ENCODE measurements around the gene ENTPD8.

The ENTPD8 gene

DNA sequence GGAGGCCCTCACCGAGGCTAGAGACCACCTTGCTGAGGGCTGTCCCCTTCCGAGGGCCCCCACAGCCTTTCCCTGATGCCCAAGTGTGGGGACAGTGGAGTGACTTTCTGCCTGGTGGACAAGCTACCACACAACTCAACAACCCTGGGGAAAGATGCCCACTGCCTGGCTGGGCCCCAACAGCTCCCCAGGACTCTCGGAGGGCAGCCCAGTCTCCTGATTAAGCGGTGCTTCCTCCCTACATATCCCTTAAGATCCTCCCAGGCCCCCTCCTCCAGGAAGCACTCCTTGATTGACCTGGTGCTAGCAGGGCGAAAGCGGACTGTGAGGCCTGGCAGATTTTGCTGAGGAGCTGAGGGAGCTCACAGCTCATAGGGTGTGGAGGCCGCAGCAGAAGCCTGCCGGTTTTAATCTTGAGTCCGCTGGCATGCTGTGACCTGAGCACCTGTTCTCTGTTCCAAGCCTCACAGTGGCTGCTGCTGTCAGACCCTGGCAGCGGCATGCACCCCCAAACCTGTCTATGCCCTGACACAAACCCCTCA, 15.8 kb upstream of the ENTPD8 start:
- TF ChIP-seq, protein P1, sequence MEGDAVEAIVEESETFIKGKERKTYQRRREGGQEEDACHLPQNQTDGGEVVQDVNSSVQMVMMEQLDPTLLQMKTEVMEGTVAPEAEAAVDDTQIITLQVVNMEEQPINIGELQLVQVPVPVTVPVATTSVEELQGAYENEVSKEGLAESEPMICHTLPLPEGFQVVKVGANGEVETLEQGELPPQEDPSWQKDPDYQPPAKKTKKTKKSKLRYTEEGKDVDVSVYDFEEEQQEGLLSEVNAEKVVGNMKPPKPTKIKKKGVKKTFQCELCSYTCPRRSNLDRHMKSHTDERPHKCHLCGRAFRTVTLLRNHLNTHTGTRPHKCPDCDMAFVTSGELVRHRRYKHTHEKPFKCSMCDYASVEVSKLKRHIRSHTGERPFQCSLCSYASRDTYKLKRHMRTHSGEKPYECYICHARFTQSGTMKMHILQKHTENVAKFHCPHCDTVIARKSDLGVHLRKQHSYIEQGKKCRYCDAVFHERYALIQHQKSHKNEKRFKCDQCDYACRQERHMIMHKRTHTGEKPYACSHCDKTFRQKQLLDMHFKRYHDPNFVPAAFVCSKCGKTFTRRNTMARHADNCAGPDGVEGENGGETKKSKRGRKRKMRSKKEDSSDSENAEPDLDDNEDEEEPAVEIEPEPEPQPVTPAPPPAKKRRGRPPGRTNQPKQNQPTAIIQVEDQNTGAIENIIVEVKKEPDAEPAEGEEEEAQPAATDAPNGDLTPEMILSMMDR (conservative IDR thresholded peaks at IDR 0.05; ENCODE audit: low read depth, low read length): no peak
- DNase-seq (ENCODE audit: low read depth): no peak
- no peak overlapping the region for H3K4me3 ChIP-seq (ENCODE audit: low read depth, low read length)

DNA sequence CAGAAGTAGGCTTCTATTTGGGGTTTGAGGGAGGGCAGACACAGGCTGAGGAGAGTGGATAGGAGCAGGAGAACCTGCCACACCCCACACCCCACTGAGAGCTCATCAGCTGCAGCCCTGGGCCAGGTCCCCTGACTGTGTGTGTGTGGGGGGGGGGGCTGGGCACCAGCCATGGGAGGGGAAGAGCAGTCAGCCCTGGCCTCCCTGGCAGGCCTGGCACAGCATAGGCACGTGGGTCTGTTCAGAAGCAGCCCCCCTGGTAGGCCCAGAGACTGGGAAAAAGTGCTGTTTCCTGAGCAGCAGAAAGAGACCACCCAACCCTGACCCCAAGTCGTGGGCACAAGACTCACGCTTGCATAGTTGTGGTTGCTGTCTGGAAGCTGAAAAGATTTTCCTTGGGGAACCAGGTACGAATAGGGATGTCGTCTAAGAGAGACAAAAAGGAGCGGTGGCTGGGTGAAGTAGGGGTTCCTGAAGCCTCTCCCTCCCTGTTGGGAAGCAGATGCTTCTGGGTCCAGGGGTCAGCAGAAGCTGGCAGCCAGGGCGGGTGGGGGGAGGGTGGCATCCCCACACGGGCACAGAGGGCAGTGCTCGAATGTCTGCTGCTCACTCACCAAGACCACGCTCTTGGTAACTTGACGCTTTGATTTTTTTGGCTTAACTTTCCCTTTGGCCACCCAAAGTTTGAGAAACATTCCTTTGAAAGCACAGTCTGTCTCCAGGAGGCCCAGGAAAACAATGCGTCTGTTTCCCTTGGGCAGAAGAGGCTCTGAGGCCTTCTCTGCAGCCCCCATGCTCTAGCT, 15.1 kb upstream of the ENTPD8 start:
- TF ChIP-seq, protein P1 (conservative IDR thresholded peaks at IDR 0.05; ENCODE audit: low read depth, low read length): no peak
- DNase-seq (ENCODE audit: low read depth): peak; percentile 83
- H3K4me3 ChIP-seq (ENCODE audit: low read depth, low read length): no peak overlapping the region

DNA sequence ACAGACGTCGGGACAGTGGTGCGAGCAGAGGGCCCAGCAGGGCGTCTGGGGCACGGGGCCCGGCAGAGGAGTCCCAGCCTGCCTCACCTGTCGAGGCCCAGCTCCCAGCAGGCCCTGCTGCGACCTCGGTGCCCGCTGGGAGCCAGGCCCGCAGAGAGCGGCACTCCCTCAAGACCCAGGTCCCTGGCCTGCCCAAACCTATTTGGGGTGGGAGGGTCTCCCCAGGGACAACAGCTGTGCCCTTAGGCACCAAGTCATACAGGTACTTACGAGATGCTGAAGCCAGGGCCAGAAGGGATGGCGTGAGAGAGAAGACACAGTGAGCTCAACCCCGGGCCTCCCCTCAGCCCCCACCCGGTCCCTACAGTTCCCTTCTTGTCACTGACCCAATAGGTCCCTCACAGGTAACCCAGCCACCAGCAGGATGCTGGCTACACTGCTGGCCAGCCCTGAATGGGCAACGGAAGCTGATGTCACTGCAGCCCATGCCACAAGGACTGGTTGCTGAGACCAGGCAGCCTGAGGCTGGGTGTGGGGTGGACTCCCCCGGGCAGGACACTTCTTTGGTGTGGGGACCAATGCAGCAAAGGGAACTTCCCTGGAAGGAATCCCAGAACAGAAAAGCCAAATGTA, 14.3 kb upstream of the ENTPD8 start:
- no peak overlapping the region for H3K4me3 ChIP-seq (ENCODE audit: low read depth, low read length)
- TF ChIP-seq, protein P1 (conservative IDR thresholded peaks at IDR 0.05; ENCODE audit: low read depth, low read length): no peak
- DNase-seq (ENCODE audit: low read depth): no peak

DNA sequence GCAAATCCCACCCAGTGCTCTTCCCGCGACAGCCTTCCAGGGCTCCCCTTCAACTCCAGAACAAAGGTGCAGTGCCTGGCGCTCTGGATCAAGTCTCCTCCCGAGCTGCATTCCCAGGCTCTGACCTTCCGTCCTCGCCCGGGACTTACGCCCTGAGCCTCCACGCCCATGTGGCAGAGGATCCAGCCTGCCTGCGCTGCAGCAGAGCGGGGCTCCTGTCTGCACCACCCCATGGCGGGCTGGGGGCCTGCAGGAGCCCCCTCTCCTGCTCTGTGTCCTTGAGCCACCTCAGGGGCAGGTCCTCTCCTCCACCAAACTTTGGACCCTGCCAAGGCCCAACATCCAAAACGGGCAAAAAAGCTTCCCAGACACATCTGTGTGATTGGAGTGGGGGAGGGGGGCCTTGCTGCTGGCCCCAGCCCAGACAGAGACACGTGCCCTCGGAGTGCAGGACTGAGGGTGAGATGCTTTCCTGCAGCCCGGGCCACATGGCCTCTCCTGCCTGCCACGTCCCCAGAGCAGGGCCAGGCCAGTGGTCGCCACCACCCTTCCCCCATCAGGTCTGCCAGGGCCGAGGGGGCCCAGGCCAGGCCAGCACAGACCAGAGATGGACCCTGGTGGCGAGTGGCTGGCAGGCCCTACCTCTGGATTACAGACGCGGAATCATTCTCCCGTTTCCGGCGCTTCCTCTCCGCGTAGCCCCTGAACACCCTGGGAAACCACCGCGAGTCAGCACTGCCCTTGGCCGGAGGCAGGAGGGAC, 13.6 kb upstream of the ENTPD8 start:
- peak; percentile 42 for DNase-seq (ENCODE audit: low read depth)
- no peak overlapping the region for H3K4me3 ChIP-seq (ENCODE audit: low read depth, low read length)
- TF ChIP-seq, protein P1 (conservative IDR thresholded peaks at IDR 0.05; ENCODE audit: low read depth, low read length): no peak

DNA sequence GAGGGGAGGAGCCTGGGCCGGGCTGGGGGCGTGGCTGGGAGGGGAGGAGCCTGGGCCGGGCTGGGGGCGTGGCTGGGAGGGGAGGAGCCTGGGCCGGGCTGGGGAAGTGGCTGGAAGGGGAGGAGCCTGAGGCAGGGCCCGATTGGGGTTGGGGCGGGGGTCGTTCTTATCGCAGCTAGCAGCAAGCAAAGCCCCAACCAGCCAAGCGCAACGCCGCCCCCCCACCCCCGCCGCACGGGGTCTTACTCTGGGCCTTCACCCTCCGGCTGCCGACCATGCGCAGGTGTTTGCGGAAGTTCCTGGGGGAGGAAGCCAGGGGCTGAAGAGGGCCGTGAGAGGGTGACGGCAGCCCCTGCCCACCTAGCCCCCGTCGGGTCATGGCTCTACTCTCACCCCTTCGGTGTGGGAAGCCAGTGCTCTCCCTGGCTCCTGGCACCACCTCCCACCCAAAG, 13.0 kb upstream of the ENTPD8 start:
- peak overlapping the region; percentile 38 for H3K4me3 ChIP-seq (ENCODE audit: low read depth, low read length)
- peak; percentile 37 for DNase-seq (ENCODE audit: low read depth)
- TF ChIP-seq, protein P1 (conservative IDR thresholded peaks at IDR 0.05; ENCODE audit: low read depth, low read length): no peak

DNA sequence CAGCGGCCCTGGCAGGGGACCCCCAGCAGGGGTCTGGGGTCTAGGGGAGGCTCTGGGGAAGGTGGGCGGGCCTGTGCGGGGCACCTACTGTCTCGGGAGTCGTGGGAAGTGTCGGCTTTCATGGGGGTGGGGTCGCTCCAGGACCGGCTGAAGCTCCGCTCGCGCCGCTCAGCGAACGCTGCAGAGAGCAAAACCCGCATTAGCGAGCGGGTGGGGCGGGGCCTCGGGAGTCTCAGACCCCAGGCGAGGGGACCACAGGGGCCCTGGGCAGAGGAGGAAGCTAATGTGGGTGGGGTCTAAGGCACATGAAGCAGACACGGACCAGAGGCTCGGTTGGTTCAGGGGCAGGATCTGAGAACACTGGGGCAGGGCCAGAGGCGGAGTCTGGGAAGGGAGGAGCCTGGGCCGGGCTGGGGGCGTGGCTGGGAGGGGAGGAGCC, 12.5 kb upstream of the ENTPD8 start:
- H3K4me3 ChIP-seq (ENCODE audit: low read depth, low read length): peak overlapping the region; percentile 54
- peak; percentile 87 for DNase-seq (ENCODE audit: low read depth)
- TF ChIP-seq, protein P1 (conservative IDR thresholded peaks at IDR 0.05; ENCODE audit: low read depth, low read length): no peak
